ENCODE measurements around the gene CIDEA.

Gene CIDEA

DNA sequence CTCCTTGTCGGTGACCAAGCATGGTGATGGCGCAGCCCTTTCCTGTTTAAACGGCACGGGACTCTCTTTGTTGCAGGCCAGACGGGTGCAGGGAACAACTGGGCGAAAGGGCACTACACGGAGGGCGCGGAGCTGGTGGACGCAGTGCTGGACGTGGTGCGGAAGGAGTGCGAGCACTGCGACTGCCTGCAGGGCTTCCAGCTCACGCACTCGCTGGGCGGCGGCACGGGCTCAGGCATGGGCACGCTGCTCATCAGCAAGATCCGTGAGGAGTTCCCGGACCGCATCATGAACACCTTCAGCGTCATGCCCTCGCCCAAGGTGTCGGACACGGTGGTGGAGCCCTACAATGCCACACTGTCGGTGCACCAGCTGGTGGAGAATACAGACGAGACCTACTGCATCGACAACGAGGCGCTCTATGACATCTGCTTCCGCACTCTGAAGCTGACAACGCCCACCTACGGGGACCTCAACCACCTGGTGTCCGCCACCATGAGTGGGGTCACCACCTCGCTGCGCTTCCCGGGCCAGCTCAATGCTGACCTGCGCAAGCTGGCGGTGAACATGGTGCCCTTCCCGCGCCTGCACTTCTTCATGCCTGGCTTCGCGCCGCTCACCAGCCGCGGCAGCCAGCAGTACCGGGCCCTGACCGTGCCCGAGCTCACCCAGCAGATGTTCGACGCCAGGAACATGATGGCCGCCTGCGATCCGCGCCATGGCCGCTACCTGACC is 71.0 kb downstream of the CIDEA start:
- no peak for DNase-seq

- no peak for DNase-seq
These were observed 71.6 kb downstream of the CIDEA start for GRCh38 chr18:12325726-12326245.

DNA sequence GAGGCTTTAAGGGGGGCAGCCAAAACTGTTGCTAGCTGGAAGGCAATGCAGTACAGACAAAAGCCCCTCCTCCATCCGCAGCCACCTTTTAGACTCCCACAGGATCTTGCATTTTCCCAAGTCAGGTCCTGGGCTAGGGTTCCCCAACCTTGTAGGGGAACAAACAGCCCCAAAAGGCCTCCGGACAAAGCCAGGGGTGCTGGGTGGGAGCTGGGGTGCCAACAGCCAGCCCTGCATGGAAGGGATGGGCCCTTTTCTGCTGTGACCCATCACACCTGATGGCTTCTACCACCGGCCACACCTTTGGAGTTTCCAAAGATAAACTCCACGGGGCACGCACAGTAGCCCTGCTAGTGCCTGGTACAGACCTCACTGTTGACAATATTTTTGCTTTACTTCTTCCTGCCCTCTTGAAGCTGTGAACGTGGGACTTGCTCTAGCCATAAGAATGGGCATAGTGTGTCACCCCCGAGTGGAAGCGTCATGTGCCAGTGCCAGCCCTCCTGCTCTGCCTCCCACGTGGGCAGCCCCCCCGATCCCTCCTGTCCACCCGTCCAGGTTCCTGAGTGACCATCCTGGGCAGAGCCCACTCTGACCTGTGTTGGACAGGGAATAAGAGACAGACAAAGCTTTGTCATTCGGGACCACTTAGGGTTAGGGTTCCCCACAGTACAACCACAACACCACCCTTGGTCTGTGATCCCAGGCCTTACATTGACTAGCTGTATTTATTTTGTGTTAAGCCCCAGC is 72.7 kb downstream of the CIDEA start:
- no peak for DNase-seq

Data from NCI-H146 (cell line).